Ectodermal cell (in vitro differentiated cells): ENCODE data around the gene OR9G4.

Experiments
- H3K27ac ChIP-seq: 2 replicates; pipeline ENCODE4 v1.7.0; 2013; ENCODE audit warnings: mild to moderate bottlenecking, low read depth, low read length; ENCODE audit not compliant: insufficient read depth, poor library complexity, severe bottlenecking
- H3K27me3 ChIP-seq: 2 replicates; pipeline ENCODE4 v1.7.0; 2013; ENCODE audit warnings: mild to moderate bottlenecking, low read length; ENCODE audit not compliant: insufficient read depth, control insufficient read depth, poor library complexity, severe bottlenecking
- H3K36me3 ChIP-seq: one replicate; pipeline ENCODE4 v1.7.0; 2013; ENCODE audit warnings: low read length; ENCODE audit not compliant: control insufficient read depth, insufficient read depth
- H3K4me1 ChIP-seq: one replicate; pipeline ENCODE4 v1.7.0; 2013; ENCODE audit warnings: low read length; ENCODE audit not compliant: control insufficient read depth, insufficient read depth
- H3K4me3 ChIP-seq: 2 replicates; pipeline ENCODE4 v1.7.0; 2013; ENCODE audit warnings: low read depth, low read length, control low read depth; ENCODE audit not compliant: insufficient read depth
- H3K9me3 ChIP-seq: 2 replicates; pipeline ENCODE4 v1.7.0; 2013; ENCODE audit warnings: mild to moderate bottlenecking, low read length, moderate library complexity; ENCODE audit not compliant: control insufficient read depth
- WGBS, 2 experiments: methylation state at CpG; one replicate each; pipeline ENCODE4 v1.1.7; 2013; ENCODE audit warnings: missing lambda C conversion rate in 2 of 2; 5-methylcytosine and 5-hydroxymethylcytosine counted together

OR9G4 gene

GRCh38 chr11:56716379-56716854 is 32.1 kb downstream of the OR9G4 start:
- Histone ChIP-seq H3K27me3 (no peaks in the 10 kb centered on the region), H3K4me1 (no peaks in the 10 kb centered on the region), H3K36me3 (no peaks in the 10 kb centered on the region), H3K9me3 (no peaks in the 10 kb centered on the region), H3K4me3 (no peak overlapping the region), H3K27ac (no peak overlapping the region)
- 92 to 100% methylated on average over 3 to 6 of the region's 6 CpGs for WGBS, 2 experiments

GRCh38 chr11:56714206-56714605 is 34.3 kb downstream of the OR9G4 start:
- no peaks in the 10 kb centered on the region for H3K9me3 ChIP-seq
- 93 to 100% methylated on average over 2 of the region's 2 CpGs for WGBS, 2 experiments
- no peaks in the 10 kb centered on the region for H3K4me1 ChIP-seq
- no peaks in the 10 kb centered on the region for H3K27me3 ChIP-seq
- H3K4me3 ChIP-seq: no peak overlapping the region
- no peaks in the 10 kb centered on the region for H3K36me3 ChIP-seq
- no peak overlapping the region for H3K27ac ChIP-seq

GRCh38 chr11:56706486-56706885 is 42.0 kb downstream of the OR9G4 start:
- H3K27me3 ChIP-seq: no peaks in the 10 kb centered on the region
- H3K4me1 ChIP-seq: no peaks in the 10 kb centered on the region
- H3K36me3 ChIP-seq: no peaks in the 10 kb centered on the region
- no peak overlapping the region for H3K4me3 ChIP-seq
- H3K27ac ChIP-seq: no peak overlapping the region
- WGBS, 2 experiments: 96 to 98% methylated on average over 2 of the region's 2 CpGs
- no peaks in the 10 kb centered on the region for H3K9me3 ChIP-seq

- 47 to 67% methylated on average over 1 of the region's 1 CpG for WGBS, 2 experiments
- H3K27ac ChIP-seq: no peak overlapping the region
These were observed 42.6 kb downstream of the OR9G4 start for GRCh38 chr11:56705784-56706396.

GRCh38 chr11:56700914-56701485 is 47.5 kb downstream of the OR9G4 start:
- WGBS, 2 experiments: 89 to 94% methylated on average over 4 to 8 of the region's 8 CpGs
- no peaks in the 10 kb centered on the region for H3K36me3 ChIP-seq
- no peaks in the 10 kb centered on the region for H3K27me3 ChIP-seq
- H3K4me1 ChIP-seq: no peaks in the 10 kb centered on the region
- no peak overlapping the region for H3K27ac ChIP-seq
- no peaks in the 10 kb centered on the region for H3K9me3 ChIP-seq
- no peak overlapping the region for H3K4me3 ChIP-seq

More at GRCh38 chr11:56705784-56706396, 42.6 kb downstream of the OR9G4 start:
- Histone ChIP-seq H3K4me3 (no peak overlapping the region), H3K4me1 (no peaks in the 10 kb centered on the region), H3K27me3 (no peaks in the 10 kb centered on the region), H3K36me3 (no peaks in the 10 kb centered on the region), H3K9me3 (no peaks in the 10 kb centered on the region)

GRCh38 chr11:56700242-56700913 is 48.1 kb downstream of the OR9G4 start:
- no peaks in the 10 kb centered on the region for H3K27me3 ChIP-seq
- no peaks in the 10 kb centered on the region for H3K36me3 ChIP-seq
- H3K27ac ChIP-seq: no peak overlapping the region
- WGBS, 2 experiments: 76 to 80% methylated on average over 10 of the region's 10 CpGs
- H3K4me1 ChIP-seq: no peaks in the 10 kb centered on the region
- no peak overlapping the region for H3K4me3 ChIP-seq
- H3K9me3 ChIP-seq: no peaks in the 10 kb centered on the region

GRCh38 chr11:56698795-56699194 is 49.7 kb downstream of the OR9G4 start, which contains the start of gene OR9G1:
Gene OR9G1 (plus strand): TSS chr11:56699095. CDS start chr11:56700388, 1,293 bp downstream.
- Histone ChIP-seq H3K27ac (no peak within 1 kb of the TSS), H3K4me3 (no peak within 1 kb of the TSS), H3K27me3 (no peaks in the 10 kb centered on the region), H3K36me3 (no peaks in the 10 kb centered on the region), H3K4me1 (no peaks in the 10 kb centered on the region), H3K9me3 (no peaks in the 10 kb centered on the region)
- 92 to 97% methylated on average over 1 of the region's 1 CpG for WGBS, 2 experiments

GRCh38 chr11:56693428-56693827 is 55.1 kb downstream of the OR9G4 start:
- Histone ChIP-seq H3K4me3 (no peak overlapping the region), H3K4me1 (no peaks in the 10 kb centered on the region), H3K27ac (no peak overlapping the region), H3K36me3 (no peaks in the 10 kb centered on the region), H3K27me3 (no peaks in the 10 kb centered on the region), H3K9me3 (no peaks in the 10 kb centered on the region)
- 89 to 100% methylated on average over 1 to 2 of the region's 2 CpGs for WGBS, 2 experiments
